Measurements from ENCODE around the gene MFAP3. TPM values are rescaled to one million over a fixed set of nuclear protein-coding genes. Genes with fewer than 3 reads are reported as not detected.

The MFAP3 gene
- total RNA-seq, 4 donors from 2014 or later: 19.8 to 58.7 (median 35.9) TPM

GRCh38 chr5:154049636-154050035, 10.9 kb downstream of the MFAP3 start:
- DNase-seq: no peak
- H3K27ac ChIP-seq: no peak overlapping the region
- no peaks in the 10 kb centered on the region for H3K9me3 ChIP-seq
- no peaks in the 10 kb centered on the region for H3K4me1 ChIP-seq
- peaks cover 0 to 34% (median 0%) of the 10 kb centered on the region in 3 donors for H3K36me3 ChIP-seq
- H3K4me3 ChIP-seq: no peak overlapping the region
- no peak for TF ChIP-seq POLR2A (IDR thresholded peaks at IDR 0.05)
- no peak for TF ChIP-seq CTCF (IDR thresholded peaks at IDR 0.05)
- H3K27me3 ChIP-seq: no peaks in the 10 kb centered on the region

DNA sequence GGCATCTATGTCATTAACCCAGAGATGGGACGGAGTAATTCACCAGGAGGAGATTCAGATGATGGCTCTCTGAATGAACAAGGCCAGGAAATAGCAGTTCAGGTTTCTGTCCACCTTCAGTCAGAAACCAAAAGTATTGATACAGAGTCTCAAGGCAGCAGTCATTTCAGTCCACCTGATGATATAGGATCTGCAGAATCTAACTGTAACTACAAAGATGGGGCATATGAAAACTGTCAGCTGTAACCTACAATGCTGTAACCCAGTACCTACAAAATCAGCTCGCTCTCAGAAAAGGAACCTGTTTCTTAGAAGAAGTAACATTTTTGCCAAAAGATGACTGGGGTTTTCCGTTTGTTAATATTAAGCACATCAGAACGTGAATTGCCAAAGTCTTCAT, 14.7 kb downstream of the MFAP3 start:
- TF ChIP-seq POLR2A (IDR thresholded peaks at IDR 0.05) (no peak), CTCF (IDR thresholded peaks at IDR 0.05) (no peak)
- peaks cover 0 to 34% (median 0%) of the 10 kb centered on the region in 3 donors for H3K36me3 ChIP-seq
- H3K4me3 ChIP-seq: no peak overlapping the region
- no peaks in the 10 kb centered on the region for H3K27me3 ChIP-seq
- H3K4me1 ChIP-seq: peaks cover 0 to 9% (median 0%) of the 10 kb centered on the region in 4 donors
- no peak for DNase-seq
- no peak overlapping the region for H3K27ac ChIP-seq
- H3K9me3 ChIP-seq: no peaks in the 10 kb centered on the region

- Histone ChIP-seq H3K36me3 (peaks cover 0 to 30% (median 0%) of the 10 kb centered on the region in 3 donors), H3K4me1 (peaks cover 0 to 15% (median 0%) of the 10 kb centered on the region in 4 donors), H3K9me3 (no peaks in the 10 kb centered on the region), H3K4me3 (no peak overlapping the region), H3K27ac (no peak overlapping the region), H3K27me3 (no peaks in the 10 kb centered on the region)
- TF ChIP-seq POLR2A (IDR thresholded peaks at IDR 0.05) (no peak), CTCF (IDR thresholded peaks at IDR 0.05) (no peak)
- DNase-seq: no peak
Observed at GRCh38 chr5:154055201-154055600, 16.4 kb downstream of the MFAP3 start.

- Histone ChIP-seq H3K27me3 (no peaks in the 10 kb centered on the region), H3K36me3 (peaks cover 0 to 13% (median 0%) of the 10 kb centered on the region in 3 donors), H3K4me3 (no peak overlapping the region), H3K9me3 (no peaks in the 10 kb centered on the region), H3K27ac (peak overlapping the region in 1 of 4 donors; percentile 13), H3K4me1 (peaks cover 0 to 15% (median 0%) of the 10 kb centered on the region in 4 donors)
- TF ChIP-seq POLR2A (IDR thresholded peaks at IDR 0.05): no peak
- no peak for TF ChIP-seq CTCF (IDR thresholded peaks at IDR 0.05)
- DNase-seq: no peak
Observed at GRCh38 chr5:154058055-154059038, 19.6 kb downstream of the MFAP3 start.

GRCh38 chr5:154059039-154059430, 20.3 kb downstream of the MFAP3 start:
- DNase-seq: no peak
- Histone ChIP-seq H3K36me3 (peaks cover 0 to 6% (median 0%) of the 10 kb centered on the region in 3 donors), H3K4me3 (no peak overlapping the region), H3K4me1 (peaks cover 0 to 15% (median 0%) of the 10 kb centered on the region in 4 donors), H3K27me3 (no peaks in the 10 kb centered on the region), H3K27ac (peak overlapping the region in 1 of 4 donors; percentile 13), H3K9me3 (no peaks in the 10 kb centered on the region)
- TF ChIP-seq POLR2A (IDR thresholded peaks at IDR 0.05) (no peak), CTCF (IDR thresholded peaks at IDR 0.05) (no peak)

All from Peyer's patch (tissue), 4 donors.